Thymus (tissue), 11 donors: ENCODE measurements around the gene ABCA2. TPM values are rescaled to one million over a fixed set of nuclear protein-coding genes. Genes with fewer than 3 reads are reported as not detected.

Experiments
- DNase-seq, 9 donors: peaks; one replicate each; pipeline ENCODE4 v3.0.0-alpha.2; 2013; ENCODE audit warnings: low spot score in 9 of 9, low read depth in 6 of 9, missing footprints in 1 of 9
- H3K27ac ChIP-seq, 2 donors: one replicate each; pipeline ENCODE4 v1.5.1; 2013; ENCODE audit warnings: control low read depth in 1 of 2, low read depth in 1 of 2, low read length in 1 of 2, mild to moderate bottlenecking in 1 of 2, moderate library complexity in 1 of 2
- H3K27me3 ChIP-seq, 2 donors: one replicate each; pipeline ENCODE4 v1.5.1; 2013; ENCODE audit warnings: low read length in 1 of 2; ENCODE audit not compliant: control insufficient read depth in 2 of 2, insufficient read depth in 1 of 2
- H3K36me3 ChIP-seq, 2 donors: one replicate each; pipeline ENCODE4 v1.5.1; 2013; ENCODE audit warnings: low read length in 1 of 2, mild to moderate bottlenecking in 1 of 2, moderate library complexity in 1 of 2; ENCODE audit not compliant: control insufficient read depth in 2 of 2, insufficient read depth in 2 of 2
- H3K4me1 ChIP-seq, 2 donors: one replicate each; pipeline ENCODE4 v1.5.1; 2013; ENCODE audit warnings: low read length in 2 of 2; ENCODE audit not compliant: control insufficient read depth in 2 of 2, insufficient read depth in 2 of 2
- H3K4me3 ChIP-seq, 2 donors: one replicate each; pipeline ENCODE4 v1.5.1; 2013; ENCODE audit warnings: low read length in 2 of 2, control low read depth in 1 of 2, mild to moderate bottlenecking in 1 of 2
- H3K9me3 ChIP-seq, 2 donors: one replicate each; pipeline ENCODE4 v1.5.1; 2013; ENCODE audit warnings: low read length in 1 of 2, mild to moderate bottlenecking in 1 of 2; ENCODE audit not compliant: control insufficient read depth in 2 of 2, insufficient read depth in 1 of 2
- WGBS: extraction: QIAGEN DNeasy Blood & Tissue Kit; methylation state at CpG from one replicate; pipeline ENCODE4 v1.1.7; 2013; 5-methylcytosine and 5-hydroxymethylcytosine counted together
- polyA plus RNA-seq: library from polyadenylated mRNA; stranded (reverse); fragments of 200-250 nt; gene quantifications from one replicate; pipeline ENCODE4 v1.2.3, GENCODE V29; 2013
- total RNA-seq: library from RNA; stranded (reverse); fragments of 120-200 nt; gene quantifications from one replicate; pipeline ENCODE4 v1.2.4, GENCODE V29; 2013
- donor health status: healthy.

The ABCA2 gene
- total and polyA plus RNA-seq, 2 donors, result 4.2 to 37.3 TPM

GRCh38 chr9:137014776-137015539 is 13.1 kb downstream of the ABCA2 start:
- no peaks in the 10 kb centered on the region for H3K4me1 ChIP-seq
- no peaks in the 10 kb centered on the region for H3K27me3 ChIP-seq
- H3K9me3 ChIP-seq, result peaks cover 0 to 25% of the 10 kb centered on the region in 2 donors
- no peak overlapping the region for H3K4me3 ChIP-seq
- peaks cover 0 to 6% of the 10 kb centered on the region in 2 donors for H3K36me3 ChIP-seq
- WGBS, result 97% methylated on average over 36 of the region's 36 CpGs
- no peak overlapping the region for H3K27ac ChIP-seq
- DNase-seq, result no peak

DNA sequence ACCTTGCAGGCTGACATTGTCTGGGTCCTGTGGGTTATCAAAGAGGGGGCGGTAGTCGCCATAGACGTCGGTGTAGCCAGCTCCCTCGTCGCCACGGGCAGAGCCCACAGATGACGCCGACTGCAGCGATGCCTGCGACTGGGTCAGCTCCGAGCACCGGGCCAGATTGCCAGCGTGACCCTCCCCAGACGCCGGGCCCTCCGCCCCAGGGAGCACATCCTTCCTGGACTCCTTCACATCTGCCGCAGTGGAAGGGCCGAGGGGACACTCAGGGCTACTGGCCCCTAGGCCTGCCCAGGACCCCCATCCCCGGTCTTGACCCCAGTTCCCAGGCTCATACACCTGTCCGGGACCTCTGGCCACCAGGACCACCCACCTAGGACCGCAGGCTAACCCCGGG is 13.9 kb downstream of the ABCA2 start:
- 96% methylated on average over 23 of the region's 23 CpGs for WGBS
- Histone ChIP-seq H3K4me1 (no peaks in the 10 kb centered on the region), H3K4me3 (no peak overlapping the region), H3K36me3 (peaks cover 0 to 11% of the 10 kb centered on the region in 2 donors), H3K27ac (no peak overlapping the region), H3K9me3 (peaks cover 0 to 25% of the 10 kb centered on the region in 2 donors), H3K27me3 (no peaks in the 10 kb centered on the region)
- DNase-seq, result no peak

DNA sequence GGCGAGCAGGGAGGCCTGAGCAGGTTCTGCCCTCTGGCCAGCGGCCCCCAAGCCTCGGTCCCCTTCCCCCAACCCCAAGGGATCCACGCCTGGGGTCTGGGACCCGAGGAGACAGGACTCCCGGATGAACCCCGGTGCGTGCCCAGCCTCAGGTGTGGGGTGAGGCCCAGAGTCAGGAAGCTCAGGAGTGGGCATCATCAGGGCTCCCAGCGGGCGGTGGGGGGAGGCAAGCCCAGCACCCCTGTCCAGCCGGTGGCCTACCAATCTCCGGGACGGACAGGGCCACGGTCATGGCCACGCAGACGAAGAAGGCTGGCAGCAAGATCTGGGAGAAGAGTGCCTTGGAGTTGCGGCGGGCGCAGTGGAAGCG is 14.5 kb downstream of the ABCA2 start:
- 98% methylated on average over 20 of the region's 20 CpGs for WGBS
- Histone ChIP-seq H3K9me3 (peaks cover 0 to 25% of the 10 kb centered on the region in 2 donors), H3K4me3 (no peak overlapping the region), H3K27me3 (no peaks in the 10 kb centered on the region), H3K36me3 (peaks cover 0 to 11% of the 10 kb centered on the region in 2 donors), H3K4me1 (no peaks in the 10 kb centered on the region), H3K27ac (no peak overlapping the region)
- no peak for DNase-seq

- Histone ChIP-seq H3K4me3 (no peak overlapping the region), H3K36me3 (peaks cover 0 to 11% of the 10 kb centered on the region in 2 donors), H3K9me3 (peaks cover 0 to 25% of the 10 kb centered on the region in 2 donors), H3K27me3 (no peaks in the 10 kb centered on the region), H3K27ac (no peak overlapping the region), H3K4me1 (no peaks in the 10 kb centered on the region)
- 97% methylated on average over 67 of the region's 67 CpGs for WGBS
- DNase-seq, result no peak
Measured at GRCh38 chr9:137012694-137013570, 15.1 kb downstream of the ABCA2 start.

DNA sequence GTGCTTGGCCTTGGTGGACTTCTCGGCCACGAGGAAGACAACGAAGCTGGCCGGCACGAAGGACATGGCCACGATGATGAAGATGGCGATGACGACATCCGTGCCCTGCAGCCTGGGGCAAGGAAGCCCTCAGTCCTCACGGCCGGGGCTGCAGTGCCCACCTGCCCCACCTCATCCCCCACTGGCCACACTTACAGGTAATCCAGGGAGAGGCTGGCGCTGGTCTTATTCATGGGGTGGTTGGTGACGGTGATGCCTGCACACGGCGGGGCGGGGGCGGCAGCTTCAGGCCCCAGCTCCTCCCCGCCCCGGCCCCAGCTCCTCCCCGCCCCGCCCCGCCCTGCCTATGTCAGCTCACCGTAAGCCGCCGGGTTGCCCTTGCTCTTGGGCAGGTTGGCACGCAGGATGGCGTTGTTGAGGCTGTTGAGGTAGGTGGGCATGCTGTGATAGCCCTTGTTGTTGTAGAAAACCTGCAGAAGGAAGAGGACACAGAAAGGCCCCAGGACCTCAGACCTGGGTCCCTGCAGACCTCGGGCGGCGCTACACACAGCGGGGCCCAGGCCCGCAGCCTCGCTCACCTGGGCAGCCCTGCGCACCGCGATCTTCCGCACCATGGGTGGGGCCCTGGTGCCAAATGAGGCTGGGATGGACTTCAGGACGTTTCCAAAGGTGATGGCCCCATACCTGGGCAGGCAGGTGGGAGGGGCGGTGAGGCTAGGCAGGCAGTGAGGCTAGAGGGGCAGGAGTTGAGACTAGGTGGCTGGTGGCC is 15.9 kb downstream of the ABCA2 start:
- H3K27ac ChIP-seq, result no peak overlapping the region
- H3K27me3 ChIP-seq, result no peaks in the 10 kb centered on the region
- H3K4me1 ChIP-seq, result no peaks in the 10 kb centered on the region
- H3K9me3 ChIP-seq, result peaks cover 0 to 22% of the 10 kb centered on the region in 2 donors
- H3K36me3 ChIP-seq, result peaks cover 0 to 9% of the 10 kb centered on the region in 2 donors
- no peak for DNase-seq
- H3K4me3 ChIP-seq, result no peak overlapping the region
- 95% methylated on average over 39 of the region's 39 CpGs for WGBS

GRCh38 chr9:137011156-137011555 is 16.9 kb downstream of the ABCA2 start:
- 97% methylated on average over 24 of the region's 24 CpGs for WGBS

GRCh38 chr9:137009938-137010732 is 17.9 kb downstream of the ABCA2 start:
- peaks cover 0 to 13% of the 10 kb centered on the region in 2 donors for H3K9me3 ChIP-seq
- no peaks in the 10 kb centered on the region for H3K4me1 ChIP-seq
- H3K36me3 ChIP-seq, result peaks cover 0 to 9% of the 10 kb centered on the region in 2 donors
- DNase-seq, result no peak
- WGBS, result 97% methylated on average over 49 of the region's 49 CpGs
- H3K27ac ChIP-seq, result no peak overlapping the region
- H3K27me3 ChIP-seq, result no peaks in the 10 kb centered on the region
- H3K4me3 ChIP-seq, result no peak overlapping the region

More at GRCh38 chr9:137011156-137011555, 16.9 kb downstream of the ABCA2 start:
- peaks cover 0 to 14% of the 10 kb centered on the region in 2 donors for H3K9me3 ChIP-seq
- DNase-seq, result no peak
- no peaks in the 10 kb centered on the region for H3K4me1 ChIP-seq
- no peaks in the 10 kb centered on the region for H3K27me3 ChIP-seq
- no peak overlapping the region for H3K27ac ChIP-seq
- no peak overlapping the region for H3K4me3 ChIP-seq
- peaks cover 0 to 9% of the 10 kb centered on the region in 2 donors for H3K36me3 ChIP-seq

DNA sequence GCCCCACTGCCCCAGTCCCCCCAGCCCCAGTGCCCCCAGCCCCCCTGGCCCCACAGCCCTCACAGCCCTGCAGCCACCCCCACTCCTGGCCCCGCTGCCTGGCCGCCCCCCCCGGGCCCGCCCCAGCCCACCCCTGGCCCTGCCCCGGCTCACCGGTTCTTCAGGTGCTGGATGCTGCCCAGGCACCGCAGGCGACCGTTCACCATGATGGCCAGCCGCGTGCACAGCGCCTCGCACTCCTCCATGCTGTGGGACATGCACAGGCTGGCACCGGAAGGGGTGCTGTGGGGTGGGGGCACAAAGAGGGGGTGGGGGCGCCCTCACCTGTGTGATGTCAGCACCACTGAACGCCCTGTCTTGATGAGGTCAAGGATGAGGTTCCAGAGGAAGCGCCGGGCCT is 18.8 kb downstream of the ABCA2 start:
- Histone ChIP-seq H3K9me3 (peaks cover 0 to 7% of the 10 kb centered on the region in 2 donors), H3K4me1 (no peaks in the 10 kb centered on the region), H3K27me3 (no peaks in the 10 kb centered on the region), H3K36me3 (peaks cover 0 to 9% of the 10 kb centered on the region in 2 donors), H3K27ac (no peak overlapping the region), H3K4me3 (no peak overlapping the region)
- WGBS, result 95% methylated on average over 18 of the region's 18 CpGs
- no peak for DNase-seq
